ENCODE measurements around the gene CSRNP3.
"Not testable (repeated sequence)": the region's sequence is repeated elsewhere in the genome, so short reads cannot be mapped to it uniquely, and the experiment has no call there.

Gene CSRNP3

DNA sequence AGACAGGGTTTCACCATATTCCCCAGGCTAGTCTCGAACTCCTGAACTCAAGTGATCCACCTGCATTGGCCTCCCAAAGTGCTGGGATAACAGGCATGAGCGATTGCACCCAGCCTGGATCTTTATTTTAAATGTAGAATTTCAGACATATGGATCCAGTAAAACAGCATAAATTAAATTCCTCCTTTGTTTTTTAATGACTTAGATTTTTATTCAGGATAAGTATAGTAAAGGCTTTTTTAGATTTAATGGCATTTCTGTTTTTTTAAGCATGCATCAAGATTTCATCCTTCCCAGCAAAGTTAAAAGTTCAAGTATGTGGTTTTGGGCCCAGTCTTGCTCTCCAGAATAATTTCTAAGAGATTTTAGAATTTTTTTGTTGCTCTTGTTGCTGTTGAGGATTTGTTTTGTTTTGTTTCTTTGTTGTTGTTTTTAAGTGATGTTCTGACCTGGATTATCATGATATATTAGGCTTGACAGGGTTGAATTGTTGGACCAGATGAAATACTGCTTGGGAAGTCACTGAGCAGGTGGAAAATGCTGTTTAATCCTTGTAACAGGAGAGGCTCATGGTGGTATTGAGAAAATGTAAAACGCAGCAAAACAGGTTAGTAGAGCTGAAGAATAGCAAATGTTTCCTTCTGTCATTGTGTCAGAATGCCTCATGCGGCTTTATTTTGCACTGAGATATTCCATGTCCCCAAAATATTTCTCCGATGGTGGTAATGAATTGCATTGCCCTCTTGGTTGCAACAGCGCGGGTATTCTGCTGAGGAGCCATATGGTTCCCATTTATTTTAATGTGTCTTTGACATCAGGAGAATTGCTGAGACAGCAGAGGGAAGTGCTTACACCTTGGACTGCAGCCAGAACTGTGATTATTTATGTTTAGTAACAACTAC, 176.7 kb downstream of the CSRNP3 start:
- in situ Hi-C loops (cut with HindIII; ENCODE audit: low pct_ligation_motif_present, low pct_unique_long_range_greater_than_20kb, low sequenced_read_pairs) = no loop called here
- DNase-seq = no peak

DNA sequence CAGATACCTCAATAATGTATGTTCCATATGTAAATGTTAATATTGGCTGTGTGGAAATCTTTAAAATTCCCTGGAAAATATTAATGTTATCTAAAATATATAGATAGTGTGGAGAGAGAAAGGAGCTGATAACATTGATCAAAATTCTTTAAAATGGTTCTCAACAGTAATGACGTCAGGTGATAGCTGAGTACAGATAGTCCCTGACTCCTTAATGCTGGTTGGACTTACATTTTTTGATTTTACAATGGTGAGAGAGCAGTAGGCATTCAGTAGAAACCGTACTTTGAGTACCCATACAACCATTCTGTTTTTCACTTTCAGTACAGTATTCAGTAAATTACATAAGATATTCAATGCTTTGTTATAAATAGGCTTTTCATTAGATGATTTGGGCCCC, 177.9 kb downstream of the CSRNP3 start:
- no peak for DNase-seq
- in situ Hi-C loops (cut with HindIII; ENCODE audit: low pct_ligation_motif_present, low pct_unique_long_range_greater_than_20kb, low sequenced_read_pairs) = no loop called here

DNA sequence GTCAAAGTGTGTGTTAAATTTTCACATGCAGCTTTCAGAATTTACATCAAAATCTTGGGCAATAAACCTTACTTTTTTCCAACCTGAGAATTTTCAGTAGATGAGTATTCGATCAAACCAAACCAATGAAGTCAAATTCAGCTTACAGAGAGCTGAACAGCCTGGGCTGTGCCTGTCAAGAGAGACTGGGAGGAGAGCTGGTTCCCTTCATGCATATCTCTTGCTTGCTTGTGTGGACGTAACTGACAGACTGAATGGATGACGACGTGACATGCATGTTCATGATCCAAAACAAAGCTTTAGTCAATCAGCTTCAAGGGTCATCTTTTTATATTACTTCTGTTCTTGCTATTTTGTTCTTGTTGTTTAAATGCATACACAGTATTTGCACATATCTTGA, 179.3 kb downstream of the CSRNP3 start:
- DNase-seq = no peak
- in situ Hi-C loops (cut with HindIII; ENCODE audit: low pct_ligation_motif_present, low pct_unique_long_range_greater_than_20kb, low sequenced_read_pairs) = no loop called here

DNA sequence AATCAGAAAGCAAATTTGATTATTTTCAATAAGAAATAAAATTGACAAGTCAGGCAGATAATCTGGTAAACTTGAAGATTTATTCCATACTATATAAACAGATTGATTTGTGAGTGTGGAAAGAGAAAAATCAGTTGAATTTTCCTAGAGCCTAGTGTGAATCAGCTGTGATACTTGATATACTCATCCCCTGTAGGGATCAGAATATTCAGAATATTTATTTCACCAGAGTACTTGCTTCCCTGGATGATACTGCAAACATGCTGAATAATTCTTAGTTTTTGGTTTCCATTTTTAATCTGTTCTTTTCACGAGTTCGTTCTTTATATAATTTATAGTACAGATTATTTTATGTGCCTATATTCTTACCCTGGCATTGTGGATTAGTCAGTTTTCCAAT, 181.7 kb downstream of the CSRNP3 start:
- in situ Hi-C loops (cut with HindIII; ENCODE audit: low pct_ligation_motif_present, low pct_unique_long_range_greater_than_20kb, low sequenced_read_pairs) = no loop called here

DNA sequence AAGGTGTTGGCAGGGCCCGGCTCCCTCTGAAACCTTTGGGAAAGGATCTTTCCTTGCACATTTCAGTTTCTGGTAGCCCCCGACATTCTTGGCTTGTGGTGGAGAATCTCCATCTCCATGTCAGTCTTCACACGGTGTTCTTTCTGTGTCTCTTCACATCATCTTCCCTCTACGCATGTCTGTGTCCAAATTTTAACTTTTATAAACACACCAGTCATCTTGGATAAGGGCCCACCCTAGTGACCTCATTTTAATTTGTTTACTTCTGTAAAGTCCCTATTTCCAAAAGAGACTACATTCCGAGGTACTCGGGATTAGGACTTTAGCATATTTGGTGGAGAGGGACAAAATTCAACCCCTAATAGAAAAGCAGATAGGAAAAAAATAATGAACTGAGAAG, 186.2 kb downstream of the CSRNP3 start:
- no peak for DNase-seq
- in situ Hi-C loops (cut with HindIII; ENCODE audit: low pct_ligation_motif_present, low pct_unique_long_range_greater_than_20kb, low sequenced_read_pairs) = no loop called here

More for the DNA sequence above, 181.7 kb downstream of the CSRNP3 start:
- no peak for DNase-seq

DNA sequence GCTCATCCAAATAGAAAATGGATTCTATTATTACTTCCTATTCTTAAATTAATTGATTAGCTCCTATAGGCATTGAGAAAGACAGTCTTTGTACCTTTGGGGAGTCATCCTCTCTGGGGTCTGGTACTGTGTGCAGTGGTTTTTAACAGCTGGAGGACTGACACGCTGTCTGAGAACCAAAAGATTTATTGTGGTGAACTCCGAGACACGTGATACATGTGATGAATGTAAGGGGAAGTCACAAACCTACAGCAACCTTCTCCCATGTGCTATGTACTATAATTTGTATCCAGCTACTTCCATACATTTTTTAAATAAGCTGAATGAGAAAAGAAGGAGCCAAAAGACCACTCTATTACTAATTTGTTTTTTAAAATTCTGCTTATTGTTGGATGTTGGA, 190.9 kb downstream of the CSRNP3 start:
- DNase-seq = no peak
- in situ Hi-C loops (cut with HindIII; ENCODE audit: low pct_ligation_motif_present, low pct_unique_long_range_greater_than_20kb, low sequenced_read_pairs) = no loop called here

DNA sequence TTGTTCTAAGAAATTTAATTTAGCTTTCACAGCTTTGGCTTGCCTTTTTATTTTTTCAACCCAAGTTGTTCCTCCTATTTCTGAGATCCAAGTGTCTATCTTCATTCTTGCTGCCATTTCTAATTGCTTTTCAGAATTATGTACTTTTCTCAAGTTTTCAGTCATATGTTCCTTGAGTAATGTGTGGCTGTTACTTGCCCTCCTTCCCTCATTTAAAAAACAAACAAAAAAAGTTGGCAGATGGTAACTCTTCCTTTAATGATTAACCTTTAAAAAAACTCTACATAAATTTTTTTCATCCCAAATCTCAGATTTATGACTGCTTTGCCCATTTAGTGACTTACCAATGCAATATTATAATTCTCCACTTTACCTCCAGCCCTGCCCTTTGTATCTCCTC, 193.2 kb downstream of the CSRNP3 start:
- in situ Hi-C loops (cut with HindIII; ENCODE audit: low pct_ligation_motif_present, low pct_unique_long_range_greater_than_20kb, low sequenced_read_pairs) = no loop called here
- no peak for DNase-seq

DNA sequence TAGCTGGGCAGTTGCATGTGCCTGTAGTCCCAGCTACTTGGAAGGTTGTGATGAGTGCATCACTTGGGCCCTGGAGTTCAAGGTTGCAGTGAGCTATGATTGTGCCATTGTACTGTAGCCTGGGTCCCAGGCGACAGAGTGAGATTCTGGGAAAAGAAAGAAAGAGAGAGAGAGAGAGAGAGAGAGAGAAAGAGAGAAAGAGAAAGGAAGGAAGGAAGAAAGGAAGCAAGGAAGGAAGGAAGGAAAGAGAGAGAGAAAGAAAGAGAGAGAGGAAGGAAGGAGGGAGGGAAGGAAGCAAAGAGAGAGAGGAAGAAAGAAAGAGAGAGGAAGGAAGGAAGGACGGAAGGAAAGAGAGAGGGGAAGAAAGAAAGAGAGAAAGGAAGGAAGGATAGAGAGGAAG, 196.1 kb downstream of the CSRNP3 start:
- in situ Hi-C loops (cut with HindIII; ENCODE audit: low pct_ligation_motif_present, low pct_unique_long_range_greater_than_20kb, low sequenced_read_pairs) = no loop called here
- DNase-seq = no peak

DNA sequence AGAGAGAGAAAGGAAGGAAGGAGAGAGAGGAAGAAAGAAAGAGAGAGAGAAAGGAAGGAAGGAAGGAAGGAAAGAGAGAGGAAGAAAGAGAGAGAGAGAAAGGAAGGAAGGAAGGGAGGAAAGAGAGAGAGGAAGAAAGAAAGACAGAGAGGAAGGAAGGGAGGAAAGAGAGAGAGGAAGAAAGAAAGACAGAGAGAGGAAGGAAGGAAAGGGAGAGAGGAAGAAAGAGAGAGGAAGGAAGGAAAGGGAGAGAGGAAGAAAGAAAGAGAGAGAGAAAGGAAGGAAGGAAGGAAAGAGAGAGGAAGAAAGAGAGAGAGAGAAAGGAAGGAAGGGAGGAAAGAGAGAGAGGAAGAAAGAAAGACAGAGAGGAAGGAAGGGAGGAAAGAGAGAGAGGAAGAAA, 196.6 kb downstream of the CSRNP3 start:
- DNase-seq; in situ Hi-C loops (cut with HindIII; ENCODE audit: low pct_ligation_motif_present, low pct_unique_long_range_greater_than_20kb, low sequenced_read_pairs): not testable (repeated sequence)

DNA sequence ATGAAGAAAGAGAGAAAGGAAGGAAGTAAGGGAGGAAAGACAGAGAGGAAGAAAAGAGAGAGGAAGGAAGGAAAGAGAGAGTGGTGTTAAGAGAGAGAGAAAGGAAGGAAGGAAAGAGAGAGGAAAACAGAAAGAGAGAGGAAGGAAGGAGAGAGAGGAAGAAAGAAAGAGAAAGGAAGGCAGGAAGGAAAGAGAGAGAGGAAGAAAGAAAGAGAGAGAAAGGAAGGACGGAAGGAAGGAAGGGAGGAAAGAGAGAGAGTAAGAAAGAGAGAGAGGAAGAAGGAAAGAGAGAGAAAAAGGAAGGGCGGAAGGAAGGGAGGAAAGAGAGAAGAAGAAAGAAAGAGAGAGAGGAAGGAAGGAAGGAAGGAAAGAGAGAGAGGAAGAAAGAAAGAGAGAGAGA, 197.1 kb downstream of the CSRNP3 start:
- in situ Hi-C loops (cut with HindIII; ENCODE audit: low pct_ligation_motif_present, low pct_unique_long_range_greater_than_20kb, low sequenced_read_pairs) = no loop called here
- no peak for DNase-seq

DNA sequence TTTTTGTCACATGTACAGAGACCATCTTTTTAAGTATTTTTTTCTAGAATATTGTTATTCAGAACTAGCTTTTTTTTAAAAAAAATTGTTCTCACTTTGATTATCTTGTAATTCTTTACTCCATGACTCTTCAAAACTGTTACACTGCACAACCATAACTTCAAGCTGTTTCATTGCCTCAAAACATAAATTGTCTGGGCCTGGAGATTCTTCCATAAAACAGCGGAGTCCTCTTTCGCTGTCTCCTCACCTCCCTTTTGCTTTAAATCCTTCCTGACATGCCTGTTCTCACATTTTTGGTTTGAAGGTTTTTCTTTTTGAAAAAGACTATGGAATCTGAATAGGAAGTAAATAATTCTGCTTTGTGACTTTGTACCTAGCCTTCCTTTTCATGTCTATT, 197.9 kb downstream of the CSRNP3 start:
- in situ Hi-C loops (cut with HindIII; ENCODE audit: low pct_ligation_motif_present, low pct_unique_long_range_greater_than_20kb, low sequenced_read_pairs) = no loop called here
- no peak for DNase-seq

DNA sequence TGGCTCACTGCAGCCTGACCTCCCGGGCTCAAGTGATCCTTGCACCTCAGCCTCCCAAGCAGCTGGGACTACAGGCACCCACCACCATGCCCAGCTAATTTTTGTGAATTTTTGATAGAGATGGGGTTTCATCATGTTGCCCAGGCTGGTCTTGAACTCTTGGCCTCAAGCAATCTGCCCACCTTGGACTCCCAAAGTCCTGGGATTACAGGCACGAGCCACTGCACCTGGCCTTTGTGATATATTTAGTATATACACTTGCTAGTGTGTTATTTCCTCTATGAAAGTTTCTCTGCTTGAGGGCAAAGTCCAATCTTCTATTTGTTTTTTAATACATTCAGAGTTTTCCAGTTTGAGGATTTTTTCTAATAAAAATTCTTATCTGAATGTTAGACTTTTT, 205.3 kb downstream of the CSRNP3 start:
- in situ Hi-C loops (cut with HindIII; ENCODE audit: low pct_ligation_motif_present, low pct_unique_long_range_greater_than_20kb, low sequenced_read_pairs) = no loop called here
- DNase-seq = no peak

DNA sequence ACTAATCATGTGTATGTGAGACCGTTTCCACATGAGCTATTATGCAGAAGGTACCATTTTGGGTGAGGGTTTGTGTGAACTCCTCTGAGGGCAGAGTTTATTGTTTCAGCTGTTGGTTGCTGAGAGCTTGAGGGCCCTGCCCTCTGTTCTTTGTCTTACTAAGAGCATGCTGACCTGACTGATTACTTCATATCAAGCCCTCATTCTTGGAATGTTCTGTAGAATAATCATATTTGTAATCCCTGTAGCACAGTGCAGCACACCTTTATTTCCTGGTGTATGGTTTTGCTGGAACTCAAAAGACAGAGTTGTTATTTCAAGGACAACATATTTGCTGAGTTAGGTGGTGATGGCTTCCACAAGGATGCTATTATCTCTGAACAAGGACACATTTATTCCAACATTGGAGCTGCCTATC, 206.1 kb downstream of the CSRNP3 start:
- in situ Hi-C loops (cut with HindIII; ENCODE audit: low pct_ligation_motif_present, low pct_unique_long_range_greater_than_20kb, low sequenced_read_pairs) = no loop called here
- DNase-seq = no peak

DNA sequence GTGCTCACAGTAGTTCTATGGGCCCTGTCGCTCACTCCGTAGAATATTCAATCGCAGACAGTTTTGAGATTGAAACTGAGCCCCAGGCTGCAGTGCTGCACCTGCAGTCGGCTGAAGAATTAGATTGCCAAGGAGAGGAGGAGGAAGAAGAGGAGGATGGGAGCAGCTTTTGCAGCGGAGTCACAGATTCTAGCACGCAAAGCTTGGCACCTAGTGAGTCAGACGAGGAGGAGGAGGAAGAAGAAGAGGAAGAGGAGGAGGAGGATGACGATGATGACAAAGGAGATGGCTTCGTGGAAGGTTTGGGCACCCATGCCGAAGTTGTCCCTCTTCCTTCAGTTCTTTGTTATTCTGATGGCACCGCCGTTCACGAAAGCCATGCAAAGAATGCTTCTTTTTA, 209.4 kb downstream of the CSRNP3 start:
- in situ Hi-C loops (cut with HindIII; ENCODE audit: low pct_ligation_motif_present, low pct_unique_long_range_greater_than_20kb, low sequenced_read_pairs) = no loop called here
- no peak for DNase-seq

DNA sequence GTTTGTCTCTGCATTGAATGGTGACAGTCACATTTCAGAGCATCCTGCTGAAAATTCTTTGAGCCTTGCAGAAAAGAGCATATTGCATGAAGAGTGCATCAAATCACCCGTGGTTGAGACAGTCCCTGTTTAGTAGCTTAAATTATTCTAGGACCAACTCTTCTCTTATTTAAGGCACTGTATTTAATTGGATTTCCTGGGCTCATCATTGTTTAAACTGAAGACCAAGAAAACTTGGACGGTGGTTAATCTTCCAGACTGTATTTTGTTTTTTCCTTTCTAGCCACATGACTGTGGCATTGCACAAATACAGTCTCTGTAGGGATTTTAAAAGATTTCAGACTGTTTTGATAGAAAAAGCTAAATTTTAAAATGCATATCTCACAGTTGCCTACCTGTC, 210.1 kb downstream of the CSRNP3 start:
- in situ Hi-C loops (cut with HindIII; ENCODE audit: low pct_ligation_motif_present, low pct_unique_long_range_greater_than_20kb, low sequenced_read_pairs) = no loop called here

DNA sequence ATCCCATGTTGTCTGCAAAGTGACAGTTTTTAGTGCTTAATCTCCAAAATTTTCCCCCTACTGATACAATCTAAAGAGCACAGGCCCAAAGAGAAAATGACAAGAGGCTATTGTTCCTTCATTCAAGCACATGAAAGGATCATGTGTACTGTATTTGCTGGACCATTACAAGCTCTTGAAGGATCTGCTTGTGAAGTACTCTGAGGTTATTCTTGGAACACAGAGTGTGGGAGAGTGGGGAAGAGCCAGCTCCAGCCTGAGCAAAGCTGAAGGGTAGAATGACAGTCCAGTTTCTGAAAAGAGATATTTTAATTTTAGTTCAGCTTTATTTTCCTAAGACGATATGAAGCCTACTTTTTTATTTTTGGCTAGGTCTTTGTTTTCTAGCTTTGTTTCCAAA, 212.3 kb downstream of the CSRNP3 start:
- in situ Hi-C loops (cut with HindIII; ENCODE audit: low pct_ligation_motif_present, low pct_unique_long_range_greater_than_20kb, low sequenced_read_pairs) = no loop called here
- no peak for DNase-seq

More for the DNA sequence above, 210.1 kb downstream of the CSRNP3 start:
- DNase-seq = no peak

DNA sequence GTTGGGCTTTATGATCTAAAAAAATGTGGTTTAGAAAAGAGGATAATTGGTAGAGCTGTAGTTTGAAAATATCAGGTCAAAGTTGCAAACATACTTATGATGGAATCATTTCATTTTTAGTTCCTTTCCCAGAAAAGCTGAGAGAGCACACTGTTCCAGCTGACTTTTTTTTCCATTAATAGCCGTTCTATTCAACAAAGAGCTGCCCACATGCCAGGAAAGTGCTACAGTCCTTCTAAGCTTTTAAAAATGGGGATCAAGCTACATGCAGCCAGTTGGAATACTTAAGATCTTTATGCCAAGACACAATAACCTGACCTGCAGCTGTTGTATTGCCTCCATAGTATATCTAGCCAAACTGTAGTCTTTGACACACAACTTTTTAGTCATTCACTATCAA, 213.0 kb downstream of the CSRNP3 start:
- in situ Hi-C loops (cut with HindIII; ENCODE audit: low pct_ligation_motif_present, low pct_unique_long_range_greater_than_20kb, low sequenced_read_pairs) = no loop called here

DNA sequence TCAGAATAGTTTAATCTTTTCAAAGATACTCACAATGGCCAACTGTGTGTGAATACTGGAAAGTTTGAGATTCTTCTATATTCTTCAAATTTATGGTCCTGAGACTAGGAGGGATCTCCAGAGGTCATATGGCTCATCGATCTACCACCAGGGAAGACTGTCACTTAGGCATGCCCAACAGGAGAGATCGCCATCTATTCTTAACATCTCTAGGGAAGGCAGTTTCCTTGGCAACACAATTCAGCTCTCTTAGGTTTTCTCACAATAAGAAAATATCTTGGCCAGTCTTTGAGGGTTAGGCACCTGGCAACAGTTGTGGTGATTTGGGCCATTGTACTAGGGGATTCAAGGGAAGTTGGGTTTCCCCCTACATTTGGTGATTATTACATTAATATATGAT, 217.3 kb downstream of the CSRNP3 start:
- no peak for DNase-seq
- in situ Hi-C loops (cut with HindIII; ENCODE audit: low pct_ligation_motif_present, low pct_unique_long_range_greater_than_20kb, low sequenced_read_pairs) = no loop called here

More for the DNA sequence above, 213.0 kb downstream of the CSRNP3 start:
- DNase-seq = no peak

DNA sequence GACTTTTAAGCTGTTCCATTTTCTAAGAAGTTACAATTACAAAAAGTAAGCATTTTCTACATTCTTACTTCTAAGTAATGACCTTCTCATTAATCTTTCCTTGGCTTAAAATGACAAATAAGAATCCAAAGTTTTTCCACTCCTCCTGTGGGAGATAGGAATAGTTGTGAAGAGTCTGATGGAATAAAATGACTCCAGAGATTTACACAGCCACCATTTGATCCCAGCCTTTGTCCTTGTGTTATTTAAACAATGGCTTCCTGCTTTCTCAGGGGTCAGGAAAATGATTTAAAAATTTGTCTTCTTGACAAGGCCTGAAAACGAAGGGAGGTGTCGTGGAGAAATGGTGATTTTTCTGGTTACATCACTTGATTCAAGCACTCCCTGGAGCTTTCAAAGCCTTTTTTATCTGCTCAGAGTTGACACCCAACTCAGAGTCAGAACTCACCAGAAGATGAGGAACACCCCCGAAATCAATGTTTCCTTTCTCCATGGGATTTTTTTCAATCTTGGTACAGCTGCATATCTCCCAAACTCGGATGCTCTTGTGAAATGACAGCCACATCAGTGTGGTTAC, 218.0 kb downstream of the CSRNP3 start:
- no peak for DNase-seq
- in situ Hi-C loops (cut with HindIII; ENCODE audit: low pct_ligation_motif_present, low pct_unique_long_range_greater_than_20kb, low sequenced_read_pairs) = no loop called here

DNA sequence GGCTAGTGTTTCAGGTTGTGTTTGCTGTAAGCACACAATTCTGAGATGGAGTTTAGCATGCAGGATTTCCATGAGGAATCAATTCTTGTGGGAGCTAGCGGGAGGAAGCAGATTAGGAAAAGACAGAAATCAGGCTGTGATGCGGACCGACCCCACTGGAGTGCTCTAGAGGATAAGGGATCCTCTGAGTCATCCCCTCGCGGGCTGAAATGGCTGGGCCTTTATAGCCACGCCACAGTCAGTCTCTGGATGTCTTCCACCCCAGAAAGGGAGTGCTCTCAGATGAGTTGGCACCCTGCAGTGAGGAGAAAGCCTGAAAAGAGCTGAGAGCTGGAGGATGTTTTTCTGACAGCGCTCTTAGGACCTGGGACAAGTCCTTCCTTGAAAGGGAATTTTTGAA, 222.1 kb downstream of the CSRNP3 start:
- no peak for DNase-seq
- in situ Hi-C loops (cut with HindIII; ENCODE audit: low pct_ligation_motif_present, low pct_unique_long_range_greater_than_20kb, low sequenced_read_pairs) = no loop called here
